HepG2 (cell line): ENCODE data around the gene MIDN. TPM values are rescaled to one million over a fixed set of nuclear protein-coding genes. Genes with fewer than 3 reads are reported as not detected.
A peak's percentile ranks its signal among the peaks of the same experiment; 100 is the strongest.

ENCODE experiments used
- CEBPB ChIP-seq: IDR thresholded peaks from 2 replicates; pipeline ENCODE4 v1.6.1; 2011; ENCODE audit warnings: low read depth, low read length, improper control_type of control experiment, borderline replicate concordance
- DRAP1 ChIP-seq: IDR thresholded peaks from 2 replicates; pipeline ENCODE4 v1.6.1; 2016; ENCODE audit warnings: missing genetic modification reagents, missing compliant biosample characterization
- GATAD1 ChIP-seq: IDR thresholded peaks from 2 replicates; pipeline ENCODE4 v1.6.1; 2016; ENCODE audit warnings: missing genetic modification reagents, missing compliant biosample characterization
- HIVEP1 ChIP-seq: sonication (generic); formaldehyde crosslinking; IDR thresholded peaks from 2 replicates; pipeline ENCODE4 v1.4.0; 2020; ENCODE audit warnings: mild to moderate bottlenecking, missing genetic modification reagents
- HOXA7 ChIP-seq: sonication (generic); formaldehyde crosslinking; IDR thresholded peaks from 2 replicates; pipeline ENCODE4 v1.8.1; 2022; ENCODE audit warnings: mild to moderate bottlenecking, missing genetic modification reagents, moderate library complexity
- KMT2B ChIP-seq: IDR thresholded peaks from 2 replicates; pipeline ENCODE4 v1.6.1; 2016; ENCODE audit warnings: missing genetic modification reagents, missing compliant biosample characterization
- MXD1 ChIP-seq: sonication (generic); formaldehyde crosslinking; IDR thresholded peaks from 2 replicates; pipeline ENCODE4 v1.4.0; 2020; ENCODE audit warnings: mild to moderate bottlenecking, missing genetic modification reagents
- NFKBIZ ChIP-seq: IDR thresholded peaks from 2 replicates; pipeline ENCODE4 v1.6.1; 2018; ENCODE audit warnings: missing genetic modification reagents, missing compliant biosample characterization
- NPAS2 ChIP-seq: sonication (generic); formaldehyde crosslinking; IDR thresholded peaks from 2 replicates; pipeline ENCODE4 v1.8.0; 2022; ENCODE audit warnings: mild to moderate bottlenecking, missing genetic modification reagents, borderline replicate concordance
- PHF20 ChIP-seq: sonication (generic); formaldehyde crosslinking; IDR thresholded peaks from 2 replicates; pipeline ENCODE4 v1.5.0; 2020; ENCODE audit warnings: mild to moderate bottlenecking, missing genetic modification reagents
- PPARG ChIP-seq: conservative IDR thresholded peaks from 2 replicates; pipeline ENCODE4 v1.6.1; 2016; ENCODE audit warnings: missing biosample characterization, missing genetic modification reagents
- SIX1 ChIP-seq: sonication (generic); formaldehyde crosslinking; IDR thresholded peaks from 2 replicates; pipeline ENCODE4 v1.4.0; 2020; ENCODE audit warnings: missing genetic modification reagents, borderline replicate concordance
- SMARCE1 ChIP-seq: fragments of 450-650 bp; IDR thresholded peaks from 2 replicates; pipeline ENCODE4 v1.6.1; 2017; ENCODE audit warnings: borderline replicate concordance
- SNRNP70 ChIP-seq: fragments of 200-400 bp; formaldehyde crosslinking; IDR thresholded peaks from 2 replicates; pipeline ENCODE4 v1.6.1; 2017; ENCODE audit warnings: mild to moderate bottlenecking, low read depth, low read length, moderate library complexity
- TCF12 ChIP-seq, 2 experiments: fragments of 450-650 bp in 1 of 2; sonication (generic) in 1 of 2; formaldehyde crosslinking in 1 of 2; IDR thresholded peaks; 2 replicates each; pipeline versions ENCODE4 v1.6.1 to v1.8.0; 2017 to 2022; ENCODE audit warnings: antibody characterized with exemption in 1 of 2, mild to moderate bottlenecking in 1 of 2, missing genetic modification reagents in 1 of 2, moderate library complexity in 1 of 2
- TEAD2 ChIP-seq: sonication (generic); formaldehyde crosslinking; IDR thresholded peaks from 2 replicates; pipeline ENCODE4 v1.9.0; 2021; ENCODE audit warnings: missing genetic modification reagents
- WIZ ChIP-seq: sonication (generic); formaldehyde crosslinking; IDR thresholded peaks from 2 replicates; pipeline ENCODE4 v1.5.1; 2020; ENCODE audit warnings: mild to moderate bottlenecking, missing genetic modification reagents
- ZBTB7A ChIP-seq: sonication (generic); formaldehyde crosslinking; IDR thresholded peaks from 2 replicates; pipeline ENCODE4 v1.8.0; 2022; ENCODE audit warnings: mild to moderate bottlenecking, missing genetic modification reagents
- ZFP62 ChIP-seq: sonication (generic); formaldehyde crosslinking; IDR thresholded peaks from 2 replicates; pipeline ENCODE4 v1.4.0; 2020; ENCODE audit warnings: missing genetic modification reagents
- ZFX ChIP-seq: sonication (generic); formaldehyde crosslinking; IDR thresholded peaks from 2 replicates; pipeline ENCODE4 v1.4.0; 2020; ENCODE audit warnings: mild to moderate bottlenecking, low read depth, missing genetic modification reagents, moderate library complexity
- ZNF234 ChIP-seq: sonication (generic); formaldehyde crosslinking; conservative IDR thresholded peaks from 2 replicates; pipeline ENCODE4 v1.5.1; 2020; ENCODE audit warnings: mild to moderate bottlenecking, missing genetic modification reagents
- ZNF510 ChIP-seq: sonication (generic); formaldehyde crosslinking; IDR thresholded peaks from 2 replicates; pipeline ENCODE4 v1.4.0; 2020; ENCODE audit warnings: low read depth, mild to moderate bottlenecking, missing genetic modification reagents
- ZNF781 ChIP-seq: sonication (generic); formaldehyde crosslinking; IDR thresholded peaks from 2 replicates; pipeline ENCODE4 v1.5.1; 2020; ENCODE audit warnings: borderline replicate concordance, mild to moderate bottlenecking, missing genetic modification reagents; ENCODE audit errors: not compliant biosample characterization
- ZNF792 ChIP-seq: IDR thresholded peaks from 2 replicates; pipeline ENCODE4 v1.6.1; 2016
- ZNF850 ChIP-seq: sonication (generic); formaldehyde crosslinking; conservative IDR thresholded peaks from 2 replicates; pipeline ENCODE4 v1.9.0; 2021; ENCODE audit warnings: mild to moderate bottlenecking, missing genetic modification reagents
- ZNF883 ChIP-seq: sonication (generic); formaldehyde crosslinking; IDR thresholded peaks from 2 replicates; pipeline ENCODE4 v1.5.1; 2020; ENCODE audit warnings: mild to moderate bottlenecking, missing genetic modification reagents; ENCODE audit errors: not compliant biosample characterization
- ZSCAN20 ChIP-seq: sonication (generic); formaldehyde crosslinking; IDR thresholded peaks from 2 replicates; pipeline ENCODE4 v1.4.0; 2020; ENCODE audit warnings: missing genetic modification reagents, mild to moderate bottlenecking, borderline replicate concordance
- polyA plus RNA-seq, 8 experiments: library from polyadenylated mRNA; depleted of rRNA in 3 of 8; stranded (reverse) in 7 of 8; unstranded in 1 of 8; fragments of >200 nt; fragmentation: Illumina TruSeq in 4 of 8; extraction: Trizol in 4 of 8; gene quantifications; 2 replicates each; pipeline versions ENCODE4 v1.2.1 to v1.2.3, GENCODE V29; 2011 to 2016; ENCODE audit warnings: low read depth in 4 of 8, missing spikeins in 1 of 8, mixed read lengths in 1 of 8; ENCODE audit not compliant: insufficient read depth in 1 of 8
- total RNA-seq, 5 experiments: library from RNA; depleted of rRNA; stranded (reverse); fragments of >200 nt; fragmentation: Illumina TruSeq; extraction: Trizol; gene quantifications; 2 replicates each; pipeline ENCODE4 v1.2.3, GENCODE V29; 2016; ENCODE audit warnings: low read depth in 1 of 5
- TF ChIP-seq, protein P1 (sequence below): sonication (generic); formaldehyde crosslinking; IDR thresholded peaks from 2 replicates; pipeline ENCODE4 v1.8.1; 2022; ENCODE audit warnings: mild to moderate bottlenecking, missing genetic modification reagents
- TF ChIP-seq, protein P2 (sequence below): sonication (generic); formaldehyde crosslinking; IDR thresholded peaks from 2 replicates; pipeline ENCODE4 v1.9.0; 2022; ENCODE audit warnings: low read depth, missing genetic modification reagents

Gene MIDN
- total and polyA plus RNA-seq, 2 of the 13 experiments (the other 11 are each of a cell fraction or from before 2014, with no cell fraction given), result 8.4 to 18.0 TPM

DNA sequence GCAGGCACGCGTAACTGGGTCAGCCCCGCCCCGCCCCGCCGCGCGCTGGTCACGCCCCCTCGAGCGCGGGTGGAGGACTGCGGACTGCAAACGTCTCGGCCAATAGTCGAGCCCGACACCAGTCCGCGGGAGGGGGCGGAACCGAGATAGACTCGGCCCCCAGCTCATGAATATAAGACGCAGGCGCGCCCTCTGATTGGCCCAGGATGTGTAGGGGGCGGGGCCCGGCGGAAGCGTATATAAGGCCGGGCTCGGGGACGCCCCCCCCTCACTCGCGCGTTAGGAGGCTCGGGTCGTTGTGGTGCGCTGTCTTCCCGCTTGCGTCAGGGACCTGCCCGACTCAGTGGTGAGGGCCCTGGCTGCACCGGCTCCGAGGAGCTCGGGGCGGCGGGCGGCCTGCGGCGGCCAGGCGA is 20.7 kb downstream of the MIDN start, which contains the start of gene CIRBP (continued):
- no peak for TF ChIP-seq ZBTB7A (CRISPR knock-in tag)
- 0 out of 2 replicates have a peak, but pooled peaks have one; percentile 49 for TF ChIP-seq ZSCAN20 (CRISPR knock-in tag)
- no peak for TF ChIP-seq NFKBIZ (CRISPR knock-in tag)
- TF ChIP-seq GATAD1 (CRISPR knock-in tag), result no peak; the same call in none of the 2 replicates
- TF ChIP-seq CEBPB, result no peak
- no peak for TF ChIP-seq ZNF234 (CRISPR knock-in tag)
- TF ChIP-seq, protein P1, sequence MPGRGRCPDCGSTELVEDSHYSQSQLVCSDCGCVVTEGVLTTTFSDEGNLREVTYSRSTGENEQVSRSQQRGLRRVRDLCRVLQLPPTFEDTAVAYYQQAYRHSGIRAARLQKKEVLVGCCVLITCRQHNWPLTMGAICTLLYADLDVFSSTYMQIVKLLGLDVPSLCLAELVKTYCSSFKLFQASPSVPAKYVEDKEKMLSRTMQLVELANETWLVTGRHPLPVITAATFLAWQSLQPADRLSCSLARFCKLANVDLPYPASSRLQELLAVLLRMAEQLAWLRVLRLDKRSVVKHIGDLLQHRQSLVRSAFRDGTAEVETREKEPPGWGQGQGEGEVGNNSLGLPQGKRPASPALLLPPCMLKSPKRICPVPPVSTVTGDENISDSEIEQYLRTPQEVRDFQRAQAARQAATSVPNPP, result no peak
- TF ChIP-seq, protein P2, sequence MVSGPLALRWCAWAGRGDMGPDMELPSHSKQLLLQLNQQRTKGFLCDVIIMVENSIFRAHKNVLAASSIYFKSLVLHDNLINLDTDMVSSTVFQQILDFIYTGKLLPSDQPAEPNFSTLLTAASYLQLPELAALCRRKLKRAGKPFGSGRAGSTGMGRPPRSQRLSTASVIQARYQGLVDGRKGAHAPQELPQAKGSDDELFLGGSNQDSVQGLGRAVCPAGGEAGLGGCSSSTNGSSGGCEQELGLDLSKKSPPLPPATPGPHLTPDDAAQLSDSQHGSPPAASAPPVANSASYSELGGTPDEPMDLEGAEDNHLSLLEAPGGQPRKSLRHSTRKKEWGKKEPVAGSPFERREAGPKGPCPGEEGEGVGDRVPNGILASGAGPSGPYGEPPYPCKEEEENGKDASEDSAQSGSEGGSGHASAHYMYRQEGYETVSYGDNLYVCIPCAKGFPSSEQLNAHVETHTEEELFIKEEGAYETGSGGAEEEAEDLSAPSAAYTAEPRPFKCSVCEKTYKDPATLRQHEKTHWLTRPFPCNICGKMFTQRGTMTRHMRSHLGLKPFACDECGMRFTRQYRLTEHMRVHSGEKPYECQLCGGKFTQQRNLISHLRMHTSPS, result no peak
- no peak for TF ChIP-seq PPARG (CRISPR knock-in tag)
- TF ChIP-seq WIZ (CRISPR knock-in tag), result 0 out of 2 replicates have a peak, but pooled peaks have one; percentile 56
- TF ChIP-seq PHF20, result no peak
- no peak for TF ChIP-seq SIX1
- no peak for TF ChIP-seq NPAS2 (CRISPR knock-in tag)
- no peak for TF ChIP-seq HIVEP1 (CRISPR knock-in tag)
- 0 out of 2 replicates have a peak, but pooled peaks have one; percentile 22 for TF ChIP-seq ZNF792 (CRISPR knock-in tag)
- peak; percentile 62; the same call in 1 of the 2 replicates for TF ChIP-seq ZFX
- TF ChIP-seq TEAD2 (CRISPR knock-in tag), result no peak
- TF ChIP-seq TCF12 (IDR thresholded peaks at IDR 0.05), result no peak
- no peak for TF ChIP-seq TCF12 (CRISPR knock-in tag; IDR thresholded peaks at IDR 0.05)
- TF ChIP-seq ZNF781 (CRISPR knock-in tag), result no peak
- no peak; the same call in none of the 2 replicates for TF ChIP-seq MXD1 (CRISPR knock-in tag)
- TF ChIP-seq ZNF510, result no peak
- no peak for TF ChIP-seq KMT2B (CRISPR knock-in tag)
- TF ChIP-seq HOXA7 (CRISPR knock-in tag), result no peak
- peak; percentile 98 for TF ChIP-seq DRAP1 (CRISPR knock-in tag)
- TF ChIP-seq ZNF850, result no peak
- TF ChIP-seq ZFP62 (CRISPR knock-in tag), result no peak
- no peak for TF ChIP-seq SNRNP70
- TF ChIP-seq SMARCE1, result no peak
- TF ChIP-seq ZNF883 (CRISPR knock-in tag), result no peak
